HepG2 (cell line): Measurements from ENCODE around the gene EXOSC6. TPM values are rescaled to one million over a fixed set of nuclear protein-coding genes. Genes with fewer than 3 reads are reported as not detected.

Experiments used
- AKAP8 ChIP-seq: sonication (generic); formaldehyde crosslinking; IDR thresholded peaks from 2 replicates; pipeline ENCODE4 v1.5.1; 2020; ENCODE audit warnings: mild to moderate bottlenecking, missing genetic modification reagents
- CHCHD3 ChIP-seq: sonication (generic); formaldehyde crosslinking; IDR thresholded peaks from 2 replicates; pipeline ENCODE4 v1.8.0; 2022; ENCODE audit warnings: mild to moderate bottlenecking, missing genetic modification reagents, moderate library complexity
- GLI4 ChIP-seq: sonication (generic); formaldehyde crosslinking; IDR thresholded peaks from 2 replicates; pipeline ENCODE4 v1.5.1; 2020; ENCODE audit warnings: missing genetic modification reagents, mild to moderate bottlenecking, moderate library complexity, borderline replicate concordance
- HHEX ChIP-seq: IDR thresholded peaks from 2 replicates; pipeline ENCODE4 v1.6.1; 2016; ENCODE audit warnings: control low read depth
- IRX3 ChIP-seq: sonication (generic); formaldehyde crosslinking; IDR thresholded peaks from 2 replicates; pipeline ENCODE4 v1.8.1; 2023; ENCODE audit warnings: mild to moderate bottlenecking, low read depth, missing genetic modification reagents, borderline replicate concordance
- KDM5A ChIP-seq: fragments of 200-600 bp; sonication (generic); IDR thresholded peaks from 2 replicates; pipeline ENCODE4 v1.7.0; 2018; ENCODE audit warnings: antibody characterized with exemption, mild to moderate bottlenecking, low read length, borderline replicate concordance
- KLF9 ChIP-seq: IDR thresholded peaks from 2 replicates; pipeline ENCODE4 v1.6.1; 2016; ENCODE audit warnings: low read depth
- NCOR1 ChIP-seq: fragments of 200-600 bp; sonication (generic); IDR thresholded peaks from 2 replicates; pipeline ENCODE4 v1.7.0; 2017; ENCODE audit warnings: antibody characterized with exemption, low read length, borderline replicate concordance
- NFE2L2 ChIP-seq: fragments of 150-350 bp; IDR thresholded peaks from 2 replicates; pipeline ENCODE4 v1.6.1; 2014; ENCODE audit warnings: low read length
- NFKB2 ChIP-seq: sonication (generic); formaldehyde crosslinking; IDR thresholded peaks from 2 replicates; pipeline ENCODE4 v1.4.0; 2020; ENCODE audit warnings: missing genetic modification reagents, borderline replicate concordance
- NFYB ChIP-seq: sonication (generic); formaldehyde crosslinking; IDR thresholded peaks from 2 replicates; pipeline ENCODE4 v1.4.0; 2020; ENCODE audit warnings: missing genetic modification reagents
- RFXAP ChIP-seq: sonication (generic); formaldehyde crosslinking; IDR thresholded peaks from 2 replicates; pipeline ENCODE4 v1.4.0; 2020; ENCODE audit warnings: missing genetic modification reagents, borderline replicate concordance
- TBX3 ChIP-seq: fragments of 450-650 bp; IDR thresholded peaks from 2 replicates; pipeline ENCODE4 v1.6.1; 2017; ENCODE audit warnings: antibody characterized with exemption, mild to moderate bottlenecking, inconsistent platforms, borderline replicate concordance
- ZBTB21 ChIP-seq: sonication (generic); formaldehyde crosslinking; IDR thresholded peaks from 2 replicates; pipeline ENCODE4 v1.4.0; 2020; ENCODE audit warnings: missing genetic modification reagents
- ZFP36 ChIP-seq: fragments of 150-350 bp; IDR thresholded peaks from 2 replicates; pipeline ENCODE4 v1.6.1; 2018; ENCODE audit warnings: borderline replicate concordance, low read length, low read depth; ENCODE audit not compliant: partially characterized antibody
- ZNF660 ChIP-seq: sonication (generic); formaldehyde crosslinking; IDR thresholded peaks from 2 replicates; pipeline ENCODE4 v1.5.1; 2020; ENCODE audit warnings: mild to moderate bottlenecking, low read depth, missing genetic modification reagents, borderline replicate concordance
- ZNF674 ChIP-seq: sonication (generic); formaldehyde crosslinking; IDR thresholded peaks from 2 replicates; pipeline ENCODE4 v1.5.0; 2020; ENCODE audit warnings: low read depth, mild to moderate bottlenecking, missing genetic modification reagents
- ZNF879 ChIP-seq: sonication (generic); formaldehyde crosslinking; IDR thresholded peaks from 2 replicates; pipeline ENCODE4 v1.8.1; 2023; ENCODE audit warnings: missing genetic modification reagents
- polyA plus RNA-seq, 8 experiments: library from polyadenylated mRNA; depleted of rRNA in 3 of 8; stranded (reverse) in 7 of 8; unstranded in 1 of 8; fragments of >200 nt; fragmentation: Illumina TruSeq in 4 of 8; extraction: Trizol in 4 of 8; gene quantifications; 2 replicates each; pipeline versions ENCODE4 v1.2.1 to v1.2.3, GENCODE V29; 2011 to 2016; ENCODE audit warnings: low read depth in 4 of 8, missing spikeins in 1 of 8, mixed read lengths in 1 of 8; ENCODE audit not compliant: insufficient read depth in 1 of 8
- total RNA-seq, 5 experiments: library from RNA; depleted of rRNA; stranded (reverse); fragments of >200 nt; fragmentation: Illumina TruSeq; extraction: Trizol; gene quantifications; 2 replicates each; pipeline ENCODE4 v1.2.3, GENCODE V29; 2016; ENCODE audit warnings: low read depth in 1 of 5
- TF ChIP-seq, protein P1 (sequence below): sonication (generic); formaldehyde crosslinking; conservative IDR thresholded peaks from 2 replicates; pipeline ENCODE4 v1.4.0; 2020; ENCODE audit warnings: missing genetic modification reagents
- TF ChIP-seq, protein P2 (sequence below): sonication (generic); formaldehyde crosslinking; IDR thresholded peaks from 2 replicates; pipeline ENCODE4 v1.4.0; 2020; ENCODE audit warnings: missing genetic modification reagents
- TF ChIP-seq, protein P3 (sequence below): sonication (generic); formaldehyde crosslinking; IDR thresholded peaks from 2 replicates; pipeline ENCODE4 v1.4.0; 2020; ENCODE audit warnings: missing genetic modification reagents
- TF ChIP-seq, protein P4 (sequence below): sonication (generic); formaldehyde crosslinking; IDR thresholded peaks from 2 replicates; pipeline ENCODE4 v1.8.0; 2022; ENCODE audit warnings: missing genetic modification reagents, mild to moderate bottlenecking, inconsistent platforms, borderline replicate concordance

Gene EXOSC6
- total and polyA plus RNA-seq, 2 of the 13 experiments (the other 11 are each of a cell fraction or from before 2014, with no cell fraction given): 13.1 to 39.9 TPM

DNA sequence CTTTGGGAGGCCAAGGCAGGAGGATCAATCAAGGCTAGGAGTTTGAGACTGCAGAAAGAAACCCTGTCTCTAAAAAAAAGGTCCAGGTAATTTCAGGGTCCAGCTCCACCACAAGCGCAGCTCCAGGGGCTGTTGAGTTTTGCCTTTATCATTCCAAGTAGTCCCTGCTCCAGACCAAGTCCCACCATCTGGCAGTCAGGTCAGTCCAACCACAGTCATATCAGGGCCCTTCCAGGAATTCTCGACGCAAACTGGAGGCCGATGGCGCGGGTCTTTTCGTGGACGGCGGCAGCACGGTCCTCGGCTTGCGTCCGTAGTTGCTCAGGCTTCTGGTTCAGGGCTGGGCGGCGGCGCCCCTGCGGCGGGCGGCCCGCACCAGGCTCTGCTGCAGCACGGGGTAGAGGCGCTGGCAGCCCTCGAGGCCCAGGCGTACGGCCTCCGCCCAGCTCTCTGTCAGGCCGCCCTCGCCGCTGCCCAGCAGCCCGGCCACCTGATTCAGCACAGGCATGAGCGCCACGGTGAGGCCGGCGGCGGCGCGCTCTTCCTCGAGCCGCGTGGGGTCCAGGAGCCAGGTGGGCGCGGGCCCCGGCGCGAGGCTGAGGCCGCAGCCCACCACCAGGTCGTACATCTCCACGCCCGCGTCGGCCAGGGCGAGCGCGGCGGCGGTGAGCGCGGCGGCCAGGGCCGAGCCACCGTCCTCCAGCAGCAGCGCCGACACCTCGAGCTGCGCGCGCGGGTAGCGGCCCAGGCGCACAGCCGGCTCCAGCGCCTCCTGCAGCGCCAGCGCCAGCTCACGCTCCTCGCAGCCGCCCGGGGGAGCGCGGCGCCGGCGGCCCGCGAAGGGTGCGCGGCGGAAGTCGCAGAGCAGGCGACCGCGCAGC lies 752 bp downstream of the EXOSC6 start (continued):
- no peak for TF ChIP-seq AKAP8
- TF ChIP-seq IRX3 (CRISPR knock-in tag): no peak
- TF ChIP-seq NFKB2 (CRISPR knock-in tag): peak; percentile 39; the same call in 1 of the 2 replicates
- no peak; the same call in 1 of the 2 replicates for TF ChIP-seq KDM5A
- TF ChIP-seq CHCHD3: no peak
- no peak for TF ChIP-seq RFXAP (CRISPR knock-in tag)
- TF ChIP-seq ZNF674 (CRISPR knock-in tag): 0 out of 2 replicates have a peak, but pooled peaks have one; percentile 49
- no peak for TF ChIP-seq HHEX
- no peak for TF ChIP-seq TBX3
- peak; percentile 59 for TF ChIP-seq GLI4 (CRISPR knock-in tag)
- TF ChIP-seq, protein P1, sequence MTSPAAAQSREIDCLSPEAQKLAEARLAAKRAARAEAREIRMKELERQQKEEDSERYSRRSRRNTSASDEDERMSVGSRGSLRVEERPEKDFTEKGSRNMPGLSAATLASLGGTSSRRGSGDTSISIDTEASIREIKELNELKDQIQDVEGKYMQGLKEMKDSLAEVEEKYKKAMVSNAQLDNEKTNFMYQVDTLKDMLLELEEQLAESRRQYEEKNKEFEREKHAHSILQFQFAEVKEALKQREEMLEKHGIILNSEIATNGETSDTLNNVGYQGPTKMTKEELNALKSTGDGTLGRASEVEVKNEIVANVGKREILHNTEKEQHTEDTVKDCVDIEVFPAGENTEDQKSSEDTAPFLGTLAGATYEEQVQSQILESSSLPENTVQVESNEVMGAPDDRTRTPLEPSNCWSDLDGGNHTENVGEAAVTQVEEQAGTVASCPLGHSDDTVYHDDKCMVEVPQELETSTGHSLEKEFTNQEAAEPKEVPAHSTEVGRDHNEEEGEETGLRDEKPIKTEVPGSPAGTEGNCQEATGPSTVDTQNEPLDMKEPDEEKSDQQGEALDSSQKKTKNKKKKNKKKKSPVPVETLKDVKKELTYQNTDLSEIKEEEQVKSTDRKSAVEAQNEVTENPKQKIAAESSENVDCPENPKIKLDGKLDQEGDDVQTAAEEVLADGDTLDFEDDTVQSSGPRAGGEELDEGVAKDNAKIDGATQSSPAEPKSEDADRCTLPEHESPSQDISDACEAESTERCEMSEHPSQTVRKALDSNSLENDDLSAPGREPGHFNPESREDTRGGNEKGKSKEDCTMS (CRISPR knock-in tag): no peak
- TF ChIP-seq, protein P2, sequence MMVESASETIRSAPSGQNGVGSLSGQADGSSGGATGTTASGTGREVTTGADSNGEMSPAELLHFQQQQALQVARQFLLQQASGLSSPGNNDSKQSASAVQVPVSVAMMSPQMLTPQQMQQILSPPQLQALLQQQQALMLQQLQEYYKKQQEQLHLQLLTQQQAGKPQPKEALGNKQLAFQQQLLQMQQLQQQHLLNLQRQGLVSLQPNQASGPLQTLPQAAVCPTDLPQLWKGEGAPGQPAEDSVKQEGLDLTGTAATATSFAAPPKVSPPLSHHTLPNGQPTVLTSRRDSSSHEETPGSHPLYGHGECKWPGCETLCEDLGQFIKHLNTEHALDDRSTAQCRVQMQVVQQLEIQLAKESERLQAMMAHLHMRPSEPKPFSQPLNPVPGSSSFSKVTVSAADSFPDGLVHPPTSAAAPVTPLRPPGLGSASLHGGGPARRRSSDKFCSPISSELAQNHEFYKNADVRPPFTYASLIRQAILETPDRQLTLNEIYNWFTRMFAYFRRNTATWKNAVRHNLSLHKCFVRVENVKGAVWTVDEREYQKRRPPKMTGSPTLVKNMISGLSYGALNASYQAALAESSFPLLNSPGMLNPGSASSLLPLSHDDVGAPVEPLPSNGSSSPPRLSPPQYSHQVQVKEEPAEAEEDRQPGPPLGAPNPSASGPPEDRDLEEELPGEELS (CRISPR knock-in tag): no peak
- TF ChIP-seq, protein P3, sequence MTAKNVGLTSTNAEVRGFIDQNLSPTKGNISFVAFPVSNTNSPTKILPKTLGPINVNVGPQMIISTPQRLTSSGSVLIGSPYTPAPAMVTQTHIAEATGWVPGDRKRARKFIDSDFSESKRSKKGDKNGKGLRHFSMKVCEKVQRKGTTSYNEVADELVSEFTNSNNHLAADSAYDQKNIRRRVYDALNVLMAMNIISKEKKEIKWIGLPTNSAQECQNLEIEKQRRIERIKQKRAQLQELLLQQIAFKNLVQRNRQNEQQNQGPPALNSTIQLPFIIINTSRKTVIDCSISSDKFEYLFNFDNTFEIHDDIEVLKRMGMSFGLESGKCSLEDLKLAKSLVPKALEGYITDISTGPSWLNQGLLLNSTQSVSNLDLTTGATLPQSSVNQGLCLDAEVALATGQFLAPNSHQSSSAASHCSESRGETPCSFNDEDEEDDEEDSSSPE (CRISPR knock-in tag): no peak
- no peak for TF ChIP-seq KLF9
- TF ChIP-seq, protein P4, sequence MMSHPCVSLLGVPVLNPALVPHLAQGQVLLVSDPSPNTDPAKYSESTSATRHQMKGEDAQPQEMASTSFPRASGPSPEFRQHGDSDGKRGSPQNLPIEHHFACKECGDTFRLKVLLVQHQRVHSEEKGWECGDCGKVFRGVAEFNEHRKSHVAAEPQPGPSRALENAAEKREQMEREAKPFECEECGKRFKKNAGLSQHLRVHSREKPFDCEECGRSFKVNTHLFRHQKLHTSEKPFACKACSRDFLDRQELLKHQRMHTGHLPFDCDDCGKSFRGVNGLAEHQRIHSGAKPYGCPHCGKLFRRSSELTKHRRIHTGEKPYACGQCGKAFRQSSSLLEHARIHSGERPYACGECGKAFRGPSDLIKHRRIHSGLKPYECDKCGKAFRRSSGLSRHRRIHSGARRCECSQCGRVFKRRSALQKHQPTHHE (CRISPR knock-in tag): no peak
- TF ChIP-seq NCOR1: no peak
- no peak for TF ChIP-seq NFYB (CRISPR knock-in tag)
- no peak for TF ChIP-seq ZNF660 (CRISPR knock-in tag)
- no peak for TF ChIP-seq ZBTB21
- no peak for TF ChIP-seq ZFP36
- TF ChIP-seq NFE2L2: no peak
- no peak for TF ChIP-seq ZNF879 (CRISPR knock-in tag)
